H1 (cell line): Measurements from ENCODE around the gene DNAJA1. TPM values are rescaled to one million over a fixed set of nuclear protein-coding genes. Genes with fewer than 3 reads are reported as not detected.

Experiments used
- CTCF ChIA-PET: fragments of 300-600 bp; sonication (Branson Sonifier 250); formaldehyde crosslinking; loops from one replicate; lab custom pipeline; 2021; ENCODE audit not compliant: partially characterized antibody; lab: Charles Lee
- POLR2A ChIA-PET: fragments of 300-600 bp; sonication (Branson Sonifier 250); formaldehyde crosslinking; loops from one replicate; lab custom pipeline; 2021; ENCODE audit warnings: inconsistent platforms; ENCODE audit not compliant: partially characterized antibody; lab: Charles Lee
- DNase-seq, 2 experiments: peaks; one replicate each; pipeline versions ENCODE4 v3.0.0 to v3.0.0-alpha.2; 2010 to 2022; ENCODE audit warnings: low spot score in 2 of 2, low read depth in 1 of 2, mixed read lengths in 1 of 2
- FAIRE-seq: peaks from 2 replicates; lab custom pipeline; 2011; peaks lifted over from hg19 to GRCh38; lab: Jason Lieb, UNC
- H2AFZ ChIP-seq: 2 replicates; pipeline ENCODE4 v1.8.1; 2012; ENCODE audit warnings: low read length, inconsistent platforms
- H2AK5ac ChIP-seq: 2 replicates; pipeline ENCODE4 v1.6.1; 2013; ENCODE audit warnings: low read depth, low read length
- H2BK120ac ChIP-seq: replicated peaks from 2 replicates; pipeline ENCODE3; 2013; ENCODE audit warnings: low read depth, low read length, inconsistent platforms
- H2BK12ac ChIP-seq: 2 replicates; pipeline ENCODE4 v1.6.1; 2013; ENCODE audit warnings: low read depth, low read length
- H2BK15ac ChIP-seq: 2 replicates; pipeline ENCODE4 v1.6.1; 2013; ENCODE audit warnings: low read length
- H2BK20ac ChIP-seq: 2 replicates; pipeline ENCODE4 v1.6.1; 2013; ENCODE audit warnings: low read length
- H2BK5ac ChIP-seq: 2 replicates; pipeline ENCODE4 v1.6.1; 2013; ENCODE audit warnings: low read depth, low read length
- H3K14ac ChIP-seq: 2 replicates; pipeline ENCODE4 v1.6.1; 2013; ENCODE audit warnings: inconsistent platforms; ENCODE audit not compliant: insufficient read length
- H3K18ac ChIP-seq: 2 replicates; pipeline ENCODE4 v1.6.1; 2013; ENCODE audit warnings: low read length; ENCODE audit errors: extremely low read depth
- H3K23ac ChIP-seq: 2 replicates; pipeline ENCODE4 v1.6.1; 2013; ENCODE audit warnings: inconsistent platforms; ENCODE audit not compliant: insufficient read length
- H3K23me2 ChIP-seq: 2 replicates; pipeline ENCODE4 v1.6.1; 2013; ENCODE audit warnings: low read depth, low read length
- H3K27ac ChIP-seq: 2 replicates; pipeline ENCODE4 v1.6.1; 2011; ENCODE audit warnings: low read depth, low read length, inconsistent platforms
- H3K27me3 ChIP-seq, 4 experiments: replicated peaks in 1 of 4; 1 replicate in 1 of 4; 2 replicates in 3 of 4; pipeline versions ENCODE4 v1.6.1 to v1.8.1; 2011 to 2013; ENCODE audit warnings: low read length in 3 of 4, mild to moderate bottlenecking in 3 of 4, inconsistent platforms in 2 of 4, mixed read lengths in 2 of 4, moderate library complexity in 1 of 4; ENCODE audit not compliant: control insufficient read depth in 3 of 4, insufficient read depth in 3 of 4; ENCODE audit errors: extremely low read depth in 1 of 4
- H3K36me3 ChIP-seq, 4 experiments: 2 replicates each; pipeline versions ENCODE4 v1.6.1 to v1.8.1; 2011 to 2013; ENCODE audit warnings: mild to moderate bottlenecking in 4 of 4, low read length in 3 of 4, moderate library complexity in 2 of 4, control low read depth in 1 of 4, inconsistent platforms in 1 of 4; ENCODE audit not compliant: insufficient read depth in 4 of 4, control insufficient read depth in 2 of 4
- H3K4ac ChIP-seq: replicated peaks from 2 replicates; pipeline ENCODE3; 2013; ENCODE audit warnings: low read length, low read depth, mixed read lengths, inconsistent platforms; ENCODE audit not compliant: insufficient read length
- H3K4me1 ChIP-seq, 4 experiments: replicated peaks in 1 of 4; 1 replicate in 1 of 4; 2 replicates in 3 of 4; pipeline versions ENCODE4 v1.6.1 to v1.8.1; 2011 to 2013; ENCODE audit warnings: low read length in 3 of 4, inconsistent platforms in 2 of 4, mixed read lengths in 1 of 4; ENCODE audit not compliant: insufficient read depth in 4 of 4, control insufficient read depth in 3 of 4
- H3K4me2 ChIP-seq, 2 experiments: 2 replicates each; pipeline versions ENCODE4 v1.6.1 to v1.8.1; 2011 to 2013; ENCODE audit warnings: low read depth in 2 of 2, low read length in 2 of 2, control low read depth in 1 of 2, inconsistent platforms in 1 of 2, mild to moderate bottlenecking in 1 of 2; ENCODE audit not compliant: insufficient read depth in 1 of 2
- H3K4me3 ChIP-seq, 4 experiments: fragments of 200-600, 300-600 bp in 1 of 4; sonication (generic), shearing (Covaris generic), sonication (Bioruptor Twin) in 1 of 4; 2 replicates each; pipeline versions ENCODE4 v1.5.1 to v1.8.1; 2011 to 2016; ENCODE audit warnings: low read length in 4 of 4, low read depth in 3 of 4, control low read depth in 2 of 4, inconsistent platforms in 2 of 4, mild to moderate bottlenecking in 2 of 4, mixed read lengths in 1 of 4, moderate library complexity in 1 of 4; ENCODE audit not compliant: insufficient read depth in 2 of 4; ENCODE audit errors: extremely low read depth in 1 of 4
- H3K56ac ChIP-seq: replicated peaks from 2 replicates; pipeline ENCODE3; 2013; ENCODE audit warnings: low read depth, mild to moderate bottlenecking, mixed read lengths, low read length, inconsistent platforms; ENCODE audit not compliant: insufficient read length
- H3K79me1 ChIP-seq: 2 replicates; pipeline ENCODE4 v1.6.1; 2013; ENCODE audit warnings: low read depth, low read length, control low read depth
- H3K79me2 ChIP-seq, 2 experiments: 2 replicates each; pipeline versions ENCODE4 v1.6.1 to v1.8.1; 2012 to 2013; ENCODE audit warnings: low read length in 2 of 2, mild to moderate bottlenecking in 2 of 2, inconsistent platforms in 1 of 2; ENCODE audit not compliant: insufficient read depth in 2 of 2, control insufficient read depth in 1 of 2
- H3K9ac ChIP-seq, 4 experiments: replicated peaks in 1 of 4; 1 replicate in 1 of 4; 2 replicates in 3 of 4; pipeline versions ENCODE4 v1.6.1 to v1.8.1; 2011 to 2013; ENCODE audit warnings: low read depth in 3 of 4, low read length in 3 of 4, control low read depth in 2 of 4, mild to moderate bottlenecking in 2 of 4, moderate library complexity in 2 of 4, inconsistent platforms in 1 of 4; ENCODE audit errors: extremely low read depth in 1 of 4
- H3K9me3 ChIP-seq, 2 experiments: 2 replicates each; pipeline versions ENCODE4 v1.6.1 to v1.8.1; 2012 to 2013; ENCODE audit warnings: mild to moderate bottlenecking in 2 of 2, moderate library complexity in 2 of 2, control low read depth in 1 of 2, inconsistent platforms in 1 of 2, low read depth in 1 of 2, low read length in 1 of 2, mixed read lengths in 1 of 2; ENCODE audit not compliant: insufficient read depth in 2 of 2
- H4K20me1 ChIP-seq, 2 experiments: replicated peaks in 1 of 2; 2 replicates each; pipeline versions ENCODE3 to v1.8.1; 2011 to 2013; ENCODE audit warnings: inconsistent platforms in 2 of 2, low read length in 2 of 2, mild to moderate bottlenecking in 1 of 2; ENCODE audit not compliant: insufficient read depth in 2 of 2, control insufficient read depth in 1 of 2
- H4K5ac ChIP-seq: 2 replicates; pipeline ENCODE4 v1.6.1; 2013; ENCODE audit warnings: low read length, low read depth, mixed read lengths, inconsistent platforms; ENCODE audit not compliant: insufficient read length
- H4K8ac ChIP-seq: 2 replicates; pipeline ENCODE4 v1.8.0; 2013; ENCODE audit warnings: mild to moderate bottlenecking, moderate library complexity, low read length, inconsistent platforms; ENCODE audit not compliant: insufficient read depth; ENCODE audit errors: extremely low read depth
- H4K91ac ChIP-seq: replicated peaks from 2 replicates; pipeline ENCODE3; 2013; ENCODE audit warnings: low read length, mixed read lengths, inconsistent platforms; ENCODE audit not compliant: insufficient read length
- BRCA1 ChIP-seq: IDR thresholded peaks from 2 replicates; pipeline ENCODE4 v1.6.1; 2012; ENCODE audit warnings: low read depth, low read length, improper control_type of control experiment
- CBX5 ChIP-seq: fragments of 300-800, 300-1000 bp; sonication (generic); IDR thresholded peaks from 2 replicates; pipeline ENCODE4 v1.7.1; 2016; ENCODE audit warnings: antibody characterized with exemption, low read length, low read depth
- CBX8 ChIP-seq: fragments of 300-800, 300-1000 bp; sonication (generic); IDR thresholded peaks from 2 replicates; pipeline ENCODE4 v1.7.1; 2016; ENCODE audit warnings: low read depth, low read length, borderline replicate concordance
- CEBPB ChIP-seq: IDR thresholded peaks from 2 replicates; pipeline ENCODE4 v1.6.1; 2012; ENCODE audit warnings: low read depth, low read length
- GTF2F1 ChIP-seq: IDR thresholded peaks from 2 replicates; pipeline ENCODE4 v1.6.1; 2012; ENCODE audit warnings: low read depth, low read length, improper control_type of control experiment, borderline replicate concordance
- MAX ChIP-seq: IDR thresholded peaks from 2 replicates; pipeline ENCODE4 v1.6.1; 2012; ENCODE audit warnings: inconsistent platforms
- POU5F1 ChIP-seq: IDR thresholded peaks from 2 replicates; pipeline ENCODE4 v1.6.1; 2011; ENCODE audit warnings: low read depth, mild to moderate bottlenecking, low read length, moderate library complexity
- RXRA ChIP-seq: IDR thresholded peaks from 2 replicates; pipeline ENCODE4 v1.6.1; 2011; ENCODE audit warnings: low read depth, mild to moderate bottlenecking, low read length, moderate library complexity; ENCODE audit not compliant: insufficient read depth
- SAP30 ChIP-seq: fragments of 300-600 bp; sonication (generic); IDR thresholded peaks from 2 replicates; pipeline ENCODE4 v1.7.1; 2012; ENCODE audit warnings: low read length, moderate library complexity, mild to moderate bottlenecking, inconsistent platforms; ENCODE audit not compliant: insufficient read depth, insufficient replicate concordance
- SP1 ChIP-seq: IDR thresholded peaks from 2 replicates; pipeline ENCODE4 v1.6.1; 2011; ENCODE audit warnings: low read depth, low read length
- SRF ChIP-seq: IDR thresholded peaks from 2 replicates; pipeline ENCODE4 v1.6.1; 2011; ENCODE audit warnings: mild to moderate bottlenecking, low read depth, low read length, moderate library complexity
- SUZ12 ChIP-seq: fragments of 200-600 bp; sonication (generic); IDR thresholded peaks from 2 replicates; pipeline ENCODE4 v1.6.1; 2012; ENCODE audit warnings: mild to moderate bottlenecking, inconsistent platforms, low read length, moderate library complexity, mixed read lengths
- TAF1 ChIP-seq: IDR thresholded peaks from 2 replicates; pipeline ENCODE4 v1.6.1; 2011; ENCODE audit warnings: mild to moderate bottlenecking, low read depth, low read length
- WGBS, 2 experiments: shearing (Covaris generic) in 1 of 2; methylation state at CpG; one replicate each; pipeline versions ENCODE4 v1.1.6 to v1.1.7; 2013 to 2015; ENCODE audit warnings: low lambda C conversion rate in 2 of 2, mixed read lengths in 2 of 2, inconsistent platforms in 1 of 2, low coverage in 1 of 2, missing lambda C conversion rate in 1 of 2; ENCODE audit not compliant: insufficient replicate concordance in 2 of 2, insufficient coverage in 1 of 2, insufficient read length in 1 of 2; ENCODE audit errors: extremely low coverage in 1 of 2, missing lambda C conversion rate in 1 of 2; 5-methylcytosine and 5-hydroxymethylcytosine counted together
- polyA plus RNA-seq, 7 experiments: library from polyadenylated mRNA; depleted of rRNA in 3 of 7; stranded (reverse) in 5 of 7; unstranded in 2 of 7; fragments of >200 nt in 5 of 7; fragments of 200-250 nt in 2 of 7; gene quantifications; 1 replicate in 5 of 7; 2 replicates in 1 of 7; 4 replicates in 1 of 7; pipeline versions ENCODE4 v1.2.1 to v1.2.3, GENCODE V29; 2011 to 2013; ENCODE audit warnings: missing spikeins in 2 of 7, mixed read lengths in 2 of 7
- total RNA-seq: library from RNA; stranded (reverse); fragmentation: NEBNext Ultra II Directional; extraction: Animal tissue kit (Norgen Biotek cat#: 25700); gene quantifications from 2 replicates; pipeline ENCODE4 v1.2.1, GENCODE V29; 2021

Gene DNAJA1
- total and polyA plus RNA-seq, 2 of the 8 experiments (the other 6 are each of a cell fraction or from before 2014, with no cell fraction given), result 54.4 to 159 TPM

GRCh38 chr9:33046061-33046460 lies 21.0 kb downstream of the DNAJA1 start:
- Histone ChIP-seq H4K5ac (no peak overlapping the region), H3K9ac (no peak overlapping the region), H2BK12ac (no peak overlapping the region), H2BK5ac (no peak overlapping the region), H3K27ac (no peak overlapping the region), H3K18ac (no peak overlapping the region), H3K23me2 (0 out of 2 replicates have a peak, but pooled peaks cover 3% of the 10 kb centered on the region), H3K23ac (no peak overlapping the region), H3K79me1 (no peaks in the 10 kb centered on the region), H2AFZ (no peak overlapping the region), H2AK5ac (no peak overlapping the region), H2BK120ac (no peak overlapping the region), H3K14ac (no peak overlapping the region), H3K36me3 (peaks cover 0 to 16% (median 8%) of the 10 kb centered on the region in 4 experiments; a peak in 7 of 8 replicates), H4K20me1 (peaks cover 0 to 1% of the 10 kb centered on the region in 2 experiments), H3K79me2 (no peaks in the 10 kb centered on the region), H4K91ac (no peak overlapping the region), H3K56ac (no peak overlapping the region), H3K4me2 (no peak overlapping the region), H3K27me3 (no peaks in the 10 kb centered on the region), H3K4me1 (peaks cover 0 to 8% (median 3%) of the 10 kb centered on the region in 4 experiments; a peak in 4 of 7 replicates), H3K4ac (no peak overlapping the region), H2BK20ac (no peak overlapping the region), H2BK15ac (no peak overlapping the region), H4K8ac (no peak overlapping the region), H3K4me3 (no peak overlapping the region), H3K9me3 (no peaks in the 10 kb centered on the region)
- 93% methylated on average over 1 of the region's 1 CpG; no CpG with 5 or more reads in 1 of the 2 experiments for WGBS, 2 experiments
- ChIA-PET CTCF (no interaction called here), POLR2A (interaction anchor here (0.7 to 5.7 kb wide), 4 partner anchors 18 to 26 kb away, joined by 4 to 78 read pairs (median 7); partner anchors contain the start of gene DNAJA1)
- FAIRE-seq (no peak), DNase-seq (no peak)
- TF ChIP-seq CEBPB (no peak), MAX (no peak), POU5F1 (no peak), CBX5 (no peak), GTF2F1 (no peak), CBX8 (no peak), SAP30 (no peak), SUZ12 (no peak), SP1 (no peak), RXRA (no peak), SRF (no peak), BRCA1 (no peak), TAF1 (no peak)
